ENCODE data around the gene ADAMTS17.

DNA sequence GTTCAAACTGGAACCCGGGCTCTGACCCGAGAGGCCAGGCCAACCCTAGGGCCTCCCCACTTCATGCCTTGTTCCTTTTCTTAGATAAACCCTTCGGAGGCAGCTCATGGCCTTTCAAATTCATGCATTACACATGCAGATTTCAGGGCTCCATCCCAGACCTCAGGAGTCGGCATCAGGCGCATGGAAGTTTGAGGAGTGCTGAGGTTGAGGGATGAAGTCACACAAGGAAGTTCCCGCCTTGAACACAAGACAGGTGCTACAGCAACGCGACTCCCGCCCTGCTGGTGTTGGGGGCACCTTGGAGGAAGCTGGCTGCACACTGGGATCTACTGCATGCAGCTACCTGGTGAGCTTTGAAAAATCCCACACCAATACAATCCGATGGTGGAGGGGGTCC lies 363.3 kb downstream of the ADAMTS17 start:
- TF ChIP-seq, protein P1, sequence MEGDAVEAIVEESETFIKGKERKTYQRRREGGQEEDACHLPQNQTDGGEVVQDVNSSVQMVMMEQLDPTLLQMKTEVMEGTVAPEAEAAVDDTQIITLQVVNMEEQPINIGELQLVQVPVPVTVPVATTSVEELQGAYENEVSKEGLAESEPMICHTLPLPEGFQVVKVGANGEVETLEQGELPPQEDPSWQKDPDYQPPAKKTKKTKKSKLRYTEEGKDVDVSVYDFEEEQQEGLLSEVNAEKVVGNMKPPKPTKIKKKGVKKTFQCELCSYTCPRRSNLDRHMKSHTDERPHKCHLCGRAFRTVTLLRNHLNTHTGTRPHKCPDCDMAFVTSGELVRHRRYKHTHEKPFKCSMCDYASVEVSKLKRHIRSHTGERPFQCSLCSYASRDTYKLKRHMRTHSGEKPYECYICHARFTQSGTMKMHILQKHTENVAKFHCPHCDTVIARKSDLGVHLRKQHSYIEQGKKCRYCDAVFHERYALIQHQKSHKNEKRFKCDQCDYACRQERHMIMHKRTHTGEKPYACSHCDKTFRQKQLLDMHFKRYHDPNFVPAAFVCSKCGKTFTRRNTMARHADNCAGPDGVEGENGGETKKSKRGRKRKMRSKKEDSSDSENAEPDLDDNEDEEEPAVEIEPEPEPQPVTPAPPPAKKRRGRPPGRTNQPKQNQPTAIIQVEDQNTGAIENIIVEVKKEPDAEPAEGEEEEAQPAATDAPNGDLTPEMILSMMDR (IDR thresholded peaks at IDR 0.05) = no peak
- no peak for TF ChIP-seq EZH2phosphoT487 (IDR thresholded peaks at IDR 0.05)

Measured in neural progenitor cell (in vitro differentiated cells).